AG09319 (cell line): ENCODE results near the gene NTNG2.
"Not testable (repeated sequence)": the region's sequence is repeated elsewhere in the genome, so short reads cannot be mapped to it uniquely, and the experiment has no call there.

Source experiments
- DNase-seq: peaks from one replicate; pipeline ENCODE4 v3.0.0-alpha.2; 2010; ENCODE audit warnings: low read depth; ENCODE audit errors: extremely low read depth
- CTCF ChIP-seq: IDR thresholded peaks from 2 replicates; pipeline ENCODE4 v1.5.1; 2011; ENCODE audit warnings: low read depth, mild to moderate bottlenecking, inconsistent platforms, low read length, moderate library complexity

The NTNG2 gene

GRCh38 chr9:132125944-132126679 is 35.7 kb upstream of the NTNG2 start:
- no peak for DNase-seq
- no peak for TF ChIP-seq CTCF

GRCh38 chr9:132126680-132127236 is 35.1 kb upstream of the NTNG2 start:
- TF ChIP-seq CTCF = no peak
- no peak for DNase-seq

- no peak for DNase-seq
- no peak for TF ChIP-seq CTCF
Observed at GRCh38 chr9:132127888-132128534, 33.8 kb upstream of the NTNG2 start.

- TF ChIP-seq CTCF = no peak
- DNase-seq = no peak
Observed at GRCh38 chr9:132129535-132129934, 32.3 kb upstream of the NTNG2 start.

GRCh38 chr9:132134085-132134484 is 27.8 kb upstream of the NTNG2 start:
- not testable (repeated sequence) for DNase-seq

- TF ChIP-seq CTCF = no peak
- DNase-seq = no peak
Observed at GRCh38 chr9:132135456-132135855, 26.4 kb upstream of the NTNG2 start.

GRCh38 chr9:132136151-132136780 is 25.6 kb upstream of the NTNG2 start:
- no peak for TF ChIP-seq CTCF
- DNase-seq = no peak
